HEK293 (cell line): ENCODE data around the gene HDAC7.

Source experiments
- CTCF ChIA-PET: fragments of 350-600 bp; formaldehyde crosslinking; extraction: SDS; loops from one replicate; lab custom pipeline; 2021; ENCODE audit warnings: antibody characterized with exemption; lab: Yijun Ruan, JAX
- POLR2A ChIA-PET: fragments of 300-600 bp; formaldehyde crosslinking; extraction: SDS; loops from one replicate; lab custom pipeline; 2020; ENCODE audit warnings: antibody characterized with exemption, inconsistent platforms; lab: Yijun Ruan, JAX
- H3K27ac ChIP-seq: fragments of 200-500 bp; sonication (Bioruptor generic); 2 replicates; pipeline ENCODE4 v1.5.1; 2014; ENCODE audit warnings: low read depth, low read length, control low read depth, inconsistent platforms; ENCODE audit errors: extremely low read depth
- H3K36me3 ChIP-seq, 2 experiments: fragments of 200-500 bp in 1 of 2; sonication (Bioruptor generic) in 1 of 2; 1 replicate in 1 of 2; 2 replicates in 1 of 2; pipeline ENCODE4 v1.5.1; 2014 to 2017; ENCODE audit warnings: inconsistent platforms in 2 of 2, low read length in 2 of 2; ENCODE audit not compliant: control insufficient read depth in 2 of 2, insufficient read depth in 1 of 2
- H3K4me1 ChIP-seq: fragments of 200-500 bp; sonication (Bioruptor generic); 2 replicates; pipeline ENCODE4 v1.5.1; 2014; ENCODE audit warnings: mild to moderate bottlenecking, low read length, inconsistent platforms; ENCODE audit not compliant: control insufficient read depth, insufficient read depth
- H3K4me3 ChIP-seq: 2 replicates; pipeline ENCODE4 v1.5.1; 2011; ENCODE audit warnings: low read depth, mild to moderate bottlenecking, control low read depth, low read length, moderate library complexity
- H3K9me3 ChIP-seq: fragments of 200-500 bp; sonication (Bioruptor generic); 2 replicates; pipeline ENCODE4 v1.5.1; 2014; ENCODE audit warnings: low read depth, low read length, inconsistent platforms; ENCODE audit not compliant: control insufficient read depth, insufficient read depth
- GLI2 ChIP-seq: fragments of 450-650 bp; formaldehyde crosslinking; IDR thresholded peaks from 2 replicates; pipeline ENCODE4; 2017; ENCODE audit warnings: missing biosample characterization, missing genetic modification characterization, low read depth, borderline replicate concordance
- KLF1 ChIP-seq: fragments of 450-650 bp; formaldehyde crosslinking; IDR thresholded peaks from 2 replicates; pipeline ENCODE4 v1.5.1; 2016; ENCODE audit warnings: missing biosample characterization, missing genetic modification characterization
- KLF16 ChIP-seq: fragments of 450-650 bp; formaldehyde crosslinking; IDR thresholded peaks from 2 replicates; pipeline ENCODE4 v1.5.1; 2017; ENCODE audit warnings: missing biosample characterization, missing genetic modification characterization
- PRDM10 ChIP-seq: fragments of 450-650 bp; formaldehyde crosslinking; IDR thresholded peaks from 2 replicates; pipeline ENCODE4 v1.5.1; 2016; ENCODE audit warnings: missing biosample characterization, missing genetic modification characterization
- TRIM28 ChIP-seq: IDR thresholded peaks from 2 replicates; pipeline ENCODE4 v1.6.1; 2011; ENCODE audit warnings: low read length, control low read depth, borderline replicate concordance
- ZBTB8A ChIP-seq: fragments of 450-650 bp; formaldehyde crosslinking; IDR thresholded peaks from 2 replicates; pipeline ENCODE4 v1.5.1; 2016; ENCODE audit warnings: missing biosample characterization, missing genetic modification characterization
- ZFHX2 ChIP-seq: fragments of 450-650 bp; formaldehyde crosslinking; conservative IDR thresholded peaks from 2 replicates; pipeline ENCODE4 v1.5.1; 2016; ENCODE audit warnings: missing biosample characterization, missing genetic modification characterization
- ZNF121 ChIP-seq: fragments of 450-650 bp; formaldehyde crosslinking; IDR thresholded peaks from 2 replicates; pipeline ENCODE4 v1.5.1; 2016; ENCODE audit warnings: missing biosample characterization, missing genetic modification characterization
- ZNF132 ChIP-seq: fragments of 450-650 bp; formaldehyde crosslinking; IDR thresholded peaks from 2 replicates; pipeline ENCODE4 v1.5.1; 2017; ENCODE audit warnings: missing biosample characterization, missing genetic modification characterization, borderline replicate concordance
- ZNF341 ChIP-seq: fragments of 450-650 bp; formaldehyde crosslinking; IDR thresholded peaks from 2 replicates; pipeline ENCODE4; 2016; ENCODE audit warnings: low read depth, missing biosample characterization, missing genetic modification characterization
- ZNF37A ChIP-seq: fragments of 450-650 bp; IDR thresholded peaks from 2 replicates; pipeline ENCODE4 v1.5.1; 2018; ENCODE audit warnings: missing biosample characterization, missing genetic modification characterization
- ZNF404 ChIP-seq: fragments of 450-650 bp; formaldehyde crosslinking; IDR thresholded peaks from 2 replicates; pipeline ENCODE4 v1.5.1; 2017; ENCODE audit warnings: missing biosample characterization, missing genetic modification characterization
- ZNF426 ChIP-seq: fragments of 450-650 bp; formaldehyde crosslinking; IDR thresholded peaks from 2 replicates; pipeline ENCODE4 v1.5.1; 2017; ENCODE audit warnings: missing biosample characterization, missing genetic modification characterization, mild to moderate bottlenecking, inconsistent platforms, moderate library complexity
- ZNF433 ChIP-seq: fragments of 450-650 bp; formaldehyde crosslinking; IDR thresholded peaks from 2 replicates; pipeline ENCODE4 v1.5.1; 2016; ENCODE audit warnings: missing biosample characterization, missing genetic modification characterization, low read depth
- ZNF449 ChIP-seq: fragments of 450-650 bp; formaldehyde crosslinking; IDR thresholded peaks from 2 replicates; pipeline ENCODE4 v1.5.1; 2017; ENCODE audit warnings: missing biosample characterization, mild to moderate bottlenecking, missing genetic modification characterization, moderate library complexity
- ZNF501 ChIP-seq: fragments of 450-650 bp; formaldehyde crosslinking; IDR thresholded peaks from 2 replicates; pipeline ENCODE4 v1.5.1; 2016; ENCODE audit warnings: missing biosample characterization, missing genetic modification characterization
- ZNF555 ChIP-seq: fragments of 450-650 bp; formaldehyde crosslinking; conservative IDR thresholded peaks from 2 replicates; pipeline ENCODE4 v1.5.1; 2017; ENCODE audit warnings: missing biosample characterization, mild to moderate bottlenecking, missing genetic modification characterization, inconsistent platforms
- ZNF596 ChIP-seq: fragments of 450-650 bp; IDR thresholded peaks from 2 replicates; pipeline ENCODE4 v1.5.0; 2018; ENCODE audit warnings: missing biosample characterization, mild to moderate bottlenecking, missing genetic modification characterization, moderate library complexity
- ZNF623 ChIP-seq: fragments of 450-650 bp; formaldehyde crosslinking; IDR thresholded peaks from 2 replicates; pipeline ENCODE4 v1.5.1; 2016; ENCODE audit warnings: missing biosample characterization, missing genetic modification characterization
- ZNF664 ChIP-seq: fragments of 450-650 bp; formaldehyde crosslinking; IDR thresholded peaks from 2 replicates; pipeline ENCODE4 v1.5.1; 2016; ENCODE audit warnings: missing biosample characterization, missing genetic modification characterization
- ZNF704 ChIP-seq: fragments of 450-650 bp; formaldehyde crosslinking; IDR thresholded peaks from 2 replicates; pipeline ENCODE4 v1.5.1; 2016; ENCODE audit warnings: missing biosample characterization, missing genetic modification characterization
- TF ChIP-seq, protein P1 (sequence below): fragments of 450-650 bp; formaldehyde crosslinking; IDR thresholded peaks from 2 replicates; pipeline ENCODE4 v1.5.1; 2016; ENCODE audit warnings: missing biosample characterization, missing genetic modification characterization, low read depth
- TF ChIP-seq, protein P2 (sequence below): fragments of 450-650 bp; formaldehyde crosslinking; IDR thresholded peaks from 2 replicates; pipeline ENCODE4 v1.5.1; 2017; ENCODE audit warnings: missing biosample characterization, missing genetic modification characterization

Gene HDAC7

DNA sequence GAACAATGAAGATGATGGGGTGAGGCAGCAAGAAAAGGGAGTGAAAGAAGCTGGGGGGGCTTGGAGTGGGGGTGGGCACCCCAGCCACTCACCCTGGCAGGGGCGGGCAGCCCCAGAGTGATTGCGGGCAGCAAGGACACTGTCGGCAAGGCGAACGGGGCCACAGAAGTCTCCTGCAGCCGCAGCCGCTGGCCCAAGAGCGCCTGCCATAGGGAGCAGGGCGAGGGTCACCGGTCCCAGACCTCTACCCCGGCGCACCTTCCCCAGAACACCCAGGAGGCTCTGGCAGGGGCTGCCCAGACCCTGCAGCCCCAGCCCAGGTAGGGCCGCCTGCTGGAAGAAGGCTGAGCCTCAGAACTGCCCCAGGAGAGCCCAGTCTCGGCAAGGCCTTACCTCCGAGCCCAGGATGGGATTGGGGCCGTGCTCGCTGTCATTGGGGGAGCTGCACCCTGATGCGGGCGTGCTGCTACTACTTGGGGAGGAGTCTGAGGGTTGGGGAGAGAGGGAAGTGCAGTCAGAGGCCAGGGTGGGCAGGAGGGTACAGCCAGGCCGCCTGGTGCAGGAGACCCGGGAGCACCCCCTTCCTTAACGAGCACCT is 23.8 kb downstream of the HDAC7 start (continued):
- TF ChIP-seq ZNF555 (tag by site-specific recombination): no peak

DNA sequence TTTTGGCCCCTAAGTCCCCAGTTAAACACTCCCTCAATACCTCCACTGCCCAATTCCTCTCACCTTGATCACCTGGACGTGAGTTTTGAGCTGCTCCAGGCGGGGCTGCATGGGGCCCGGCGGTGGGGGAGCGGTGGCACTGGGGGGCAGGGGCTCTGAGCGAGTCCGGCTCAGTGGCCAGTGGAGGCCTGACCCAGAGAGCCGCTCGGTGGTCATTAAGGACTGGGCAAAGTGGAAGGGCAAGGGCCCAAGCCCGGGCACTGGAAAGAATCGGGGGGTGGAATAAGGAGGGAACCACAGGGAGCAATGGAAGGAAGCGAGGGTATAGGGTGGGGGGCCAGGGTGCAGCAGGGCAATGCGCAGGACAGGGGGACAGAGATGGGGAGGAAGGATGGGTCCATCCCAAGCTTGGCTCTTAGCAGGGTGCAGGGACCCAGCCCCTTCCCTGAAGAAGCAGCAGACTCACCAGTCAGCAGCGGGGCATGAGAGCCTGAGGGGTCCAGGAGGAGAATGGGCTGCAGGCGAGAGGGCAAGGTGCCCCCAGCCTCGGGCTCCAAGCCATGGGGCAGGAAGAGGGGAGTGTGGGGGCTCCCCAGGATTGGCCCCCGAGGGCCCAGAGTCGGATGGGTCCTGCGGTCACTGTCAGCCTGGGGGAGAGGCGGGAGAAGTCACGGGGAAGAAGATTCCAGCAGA is 24.4 kb downstream of the HDAC7 start:
- Histone ChIP-seq H3K27ac (no peak overlapping the region), H3K4me3 (no peak overlapping the region), H3K36me3 (peaks cover 0 to 76% of the 10 kb centered on the region in 2 experiments; a peak in 2 of 3 replicates), H3K4me1 (no peaks in the 10 kb centered on the region), H3K9me3 (no peaks in the 10 kb centered on the region)
- ChIA-PET CTCF (interaction anchor here (0.6 to 14.1 kb wide), 6 partner anchors 23 to 381 kb away, joined by 3 to 234 read pairs (median 6); no protein-coding TSS in a partner anchor), POLR2A (interaction anchor here (0.6 kb wide), 1 partner anchor 1658 kb away, joined by 4 read pairs; no protein-coding TSS in a partner anchor)
- TF ChIP-seq ZNF426: no peak
- TF ChIP-seq, protein P1, sequence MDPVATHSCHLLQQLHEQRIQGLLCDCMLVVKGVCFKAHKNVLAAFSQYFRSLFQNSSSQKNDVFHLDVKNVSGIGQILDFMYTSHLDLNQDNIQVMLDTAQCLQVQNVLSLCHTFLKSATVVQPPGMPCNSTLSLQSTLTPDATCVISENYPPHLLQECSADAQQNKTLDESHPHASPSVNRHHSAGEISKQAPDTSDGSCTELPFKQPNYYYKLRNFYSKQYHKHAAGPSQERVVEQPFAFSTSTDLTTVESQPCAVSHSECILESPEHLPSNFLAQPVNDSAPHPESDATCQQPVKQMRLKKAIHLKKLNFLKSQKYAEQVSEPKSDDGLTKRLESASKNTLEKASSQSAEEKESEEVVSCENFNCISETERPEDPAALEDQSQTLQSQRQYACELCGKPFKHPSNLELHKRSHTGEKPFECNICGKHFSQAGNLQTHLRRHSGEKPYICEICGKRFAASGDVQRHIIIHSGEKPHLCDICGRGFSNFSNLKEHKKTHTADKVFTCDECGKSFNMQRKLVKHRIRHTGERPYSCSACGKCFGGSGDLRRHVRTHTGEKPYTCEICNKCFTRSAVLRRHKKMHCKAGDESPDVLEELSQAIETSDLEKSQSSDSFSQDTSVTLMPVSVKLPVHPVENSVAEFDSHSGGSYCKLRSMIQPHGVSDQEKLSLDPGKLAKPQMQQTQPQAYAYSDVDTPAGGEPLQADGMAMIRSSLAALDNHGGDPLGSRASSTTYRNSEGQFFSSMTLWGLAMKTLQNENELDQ (tag by site-specific recombination): no peak
- TF ChIP-seq ZNF623 (tag by site-specific recombination): no peak
- TF ChIP-seq ZNF132: no peak
- no peak for TF ChIP-seq TRIM28
- no peak for TF ChIP-seq ZNF121 (tag by site-specific recombination)
- TF ChIP-seq KLF16 (tag by site-specific recombination): no peak
- no peak for TF ChIP-seq ZNF341 (tag by site-specific recombination)
- no peak for TF ChIP-seq GLI2 (tag by site-specific recombination)
- no peak for TF ChIP-seq ZNF596 (tag by site-specific recombination)
- TF ChIP-seq ZNF433 (tag by site-specific recombination): no peak
- no peak for TF ChIP-seq ZFHX2 (tag by site-specific recombination)
- TF ChIP-seq ZNF664 (tag by site-specific recombination): no peak
- TF ChIP-seq ZNF37A (tag by site-specific recombination): no peak
- TF ChIP-seq ZNF404: no peak
- TF ChIP-seq ZBTB8A (tag by site-specific recombination): no peak
- no peak for TF ChIP-seq ZNF501
- TF ChIP-seq ZNF704: no peak

- Histone ChIP-seq H3K9me3 (no peaks in the 10 kb centered on the region), H3K4me1 (no peaks in the 10 kb centered on the region), H3K4me3 (no peak overlapping the region), H3K27ac (no peak overlapping the region), H3K36me3 (peaks cover 0 to 80% of the 10 kb centered on the region in 2 experiments; a peak in 2 of 3 replicates)
- ChIA-PET POLR2A (no interaction called here), CTCF (interaction anchor here (0.6 to 10.6 kb wide), 3 partner anchors 44 to 380 kb away, joined by 3 to 112 read pairs (median 4); no protein-coding TSS in a partner anchor)
- TF ChIP-seq ZNF449 (no peak), KLF1 (tag by site-specific recombination) (no peak), PRDM10 (no peak), ZNF426 (no peak)
- TF ChIP-seq, protein P2, sequence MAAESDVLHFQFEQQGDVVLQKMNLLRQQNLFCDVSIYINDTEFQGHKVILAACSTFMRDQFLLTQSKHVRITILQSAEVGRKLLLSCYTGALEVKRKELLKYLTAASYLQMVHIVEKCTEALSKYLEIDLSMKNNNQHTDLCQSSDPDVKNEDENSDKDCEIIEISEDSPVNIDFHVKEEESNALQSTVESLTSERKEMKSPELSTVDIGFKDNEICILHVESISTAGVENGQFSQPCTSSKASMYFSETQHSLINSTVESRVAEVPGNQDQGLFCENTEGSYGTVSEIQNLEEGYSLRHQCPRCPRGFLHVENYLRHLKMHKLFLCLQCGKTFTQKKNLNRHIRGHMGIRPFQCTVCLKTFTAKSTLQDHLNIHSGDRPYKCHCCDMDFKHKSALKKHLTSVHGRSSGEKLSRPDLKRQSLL (tag by site-specific recombination): no peak
Observed at GRCh38 chr12:47794679-47795078, 25.0 kb downstream of the HDAC7 start.
